GM21367 (cell line): Measurements from ENCODE around the gene TBC1D4.
A peak's percentile ranks its signal among the peaks of the same experiment; 100 is the strongest.
"Not testable (repeated sequence)": the region's sequence is repeated elsewhere in the genome, so short reads cannot be mapped to it uniquely, and the experiment has no call there.

Experiments used
- ATAC-seq: cut with Tn5 transposase; IDR thresholded peaks from one replicate; pipeline ENCODE4 v1.9.1; 2021; ENCODE audit not compliant: unreplicated experiment

Gene TBC1D4

DNA sequence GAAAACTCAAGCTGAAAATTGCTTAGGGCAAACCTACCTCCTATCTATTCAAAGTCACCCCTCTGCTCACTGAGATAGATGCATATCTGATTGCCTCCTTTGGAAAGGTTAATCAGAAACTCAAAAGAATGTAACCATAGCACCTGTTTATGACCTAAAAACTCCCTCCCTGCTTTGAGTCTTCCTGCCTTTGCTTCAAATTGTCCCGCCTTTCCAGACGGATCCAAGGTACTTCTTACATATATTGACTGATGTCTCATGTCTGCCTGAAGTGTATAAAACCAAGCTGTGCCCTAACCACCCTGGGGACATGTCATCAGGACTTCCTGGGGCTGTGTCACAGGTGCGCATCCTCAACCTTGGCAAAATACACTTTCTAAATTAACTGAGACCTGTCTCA is 118.6 kb downstream of the TBC1D4 start:
- no peak for ATAC-seq

DNA sequence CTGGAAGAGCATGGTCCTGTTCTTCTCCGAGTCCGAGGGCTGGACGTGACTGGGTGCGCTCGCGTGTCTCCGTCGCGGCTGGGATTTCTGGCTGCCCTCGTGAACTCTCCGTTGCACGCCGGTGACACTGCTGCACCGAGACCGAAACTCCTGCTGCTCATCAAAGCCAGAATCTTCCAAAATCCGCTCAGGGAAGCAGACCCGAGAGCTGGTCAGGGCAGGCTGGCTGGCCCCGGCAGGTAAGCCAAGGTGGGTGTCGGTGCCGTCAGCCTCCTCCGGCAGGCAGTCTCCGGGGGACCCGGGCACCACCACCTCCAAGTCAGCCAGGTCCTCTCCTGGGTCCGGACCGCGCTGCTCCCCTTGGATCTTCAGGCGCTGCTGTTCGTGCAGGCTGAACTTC is 119.9 kb downstream of the TBC1D4 start:
- ATAC-seq: no peak

DNA sequence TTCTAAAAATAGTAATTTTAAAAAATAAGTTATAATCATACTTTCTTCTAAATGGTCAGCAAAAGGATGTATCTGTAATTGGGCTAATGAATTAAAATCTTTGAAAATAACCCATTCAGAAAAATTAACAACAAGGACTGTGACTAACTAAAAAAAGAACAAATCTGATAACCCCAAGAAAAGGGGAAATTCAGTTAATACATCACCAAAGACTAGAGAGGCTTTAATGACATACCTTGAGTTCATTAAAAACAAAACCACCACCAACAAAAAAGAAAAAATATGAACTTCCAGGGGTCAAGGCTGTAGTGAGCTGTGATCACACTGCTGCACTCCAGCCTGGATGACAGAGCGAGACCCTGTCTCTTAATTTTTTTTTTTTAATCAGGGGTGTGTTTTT is 121.8 kb downstream of the TBC1D4 start:
- no peak for ATAC-seq

DNA sequence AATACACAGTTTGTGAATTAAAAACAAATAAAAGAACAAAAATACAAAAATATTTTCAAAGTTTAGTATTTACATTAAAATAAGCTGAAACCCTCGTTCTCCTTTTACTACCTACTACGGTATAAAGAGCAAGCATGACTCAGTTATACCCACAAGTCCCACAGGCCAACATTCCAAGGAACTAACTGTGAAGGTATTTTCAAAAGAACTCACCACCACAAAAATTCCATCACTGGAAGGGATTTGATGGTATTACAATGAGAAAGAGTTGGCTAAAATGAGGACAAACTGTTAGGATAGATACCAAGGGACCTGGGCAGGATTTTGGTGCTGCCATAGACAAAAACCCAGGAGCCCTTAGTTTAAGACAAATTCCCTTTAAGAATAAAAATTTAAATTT is 122.7 kb downstream of the TBC1D4 start:
- no peak for ATAC-seq

DNA sequence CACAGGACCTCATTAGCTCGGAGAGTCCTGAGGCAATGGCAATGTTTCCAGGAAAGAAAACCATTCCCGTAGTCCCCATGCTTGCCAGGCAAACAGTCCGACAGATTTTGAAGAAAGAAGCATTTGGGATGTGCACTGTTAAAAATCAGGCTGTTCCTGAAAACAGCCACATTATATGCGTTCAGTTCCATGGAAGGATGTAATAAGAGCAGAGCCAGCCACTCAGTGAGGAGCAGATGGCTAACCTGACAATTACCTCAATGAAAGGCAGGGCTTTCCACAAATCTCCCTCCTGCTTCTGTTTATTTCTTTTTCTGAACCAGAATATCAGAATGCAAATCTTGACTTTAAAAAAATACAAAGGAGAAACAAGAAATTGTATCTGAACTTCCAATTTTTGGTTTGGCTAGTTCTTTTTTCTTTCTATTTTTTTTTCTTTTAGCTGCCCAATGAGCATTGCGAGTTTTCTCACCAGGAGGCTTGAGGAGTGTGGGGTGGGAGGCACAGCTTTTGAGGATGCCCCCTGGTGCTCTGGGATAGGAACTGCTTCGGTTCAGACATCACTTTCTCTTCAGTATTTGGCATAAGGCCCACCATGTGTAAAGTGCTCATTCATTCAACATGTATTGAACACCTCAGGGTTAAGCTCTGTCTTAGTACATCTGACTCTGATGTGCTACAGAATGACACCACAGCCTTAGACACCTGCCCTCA is 124.2 kb downstream of the TBC1D4 start:
- peak; percentile 96 for ATAC-seq

DNA sequence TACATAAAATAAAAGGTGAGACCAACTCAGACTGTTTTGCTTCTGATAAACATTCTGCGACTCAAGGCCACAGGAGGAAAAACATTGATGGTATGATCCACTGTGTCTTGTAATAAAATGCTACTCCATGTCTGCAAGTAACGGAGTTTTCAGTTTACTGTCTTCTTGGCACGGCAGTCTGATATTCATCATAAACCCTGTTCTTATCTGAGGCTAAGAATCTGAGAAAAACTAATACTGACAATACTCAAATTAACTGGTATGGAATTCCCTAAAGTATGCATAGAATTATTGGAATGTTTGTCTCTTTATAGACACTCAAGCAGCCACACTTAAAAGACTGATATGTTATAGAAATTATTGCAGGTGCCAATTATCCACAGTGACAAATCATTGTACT is 125.5 kb downstream of the TBC1D4 start:
- ATAC-seq: no peak

DNA sequence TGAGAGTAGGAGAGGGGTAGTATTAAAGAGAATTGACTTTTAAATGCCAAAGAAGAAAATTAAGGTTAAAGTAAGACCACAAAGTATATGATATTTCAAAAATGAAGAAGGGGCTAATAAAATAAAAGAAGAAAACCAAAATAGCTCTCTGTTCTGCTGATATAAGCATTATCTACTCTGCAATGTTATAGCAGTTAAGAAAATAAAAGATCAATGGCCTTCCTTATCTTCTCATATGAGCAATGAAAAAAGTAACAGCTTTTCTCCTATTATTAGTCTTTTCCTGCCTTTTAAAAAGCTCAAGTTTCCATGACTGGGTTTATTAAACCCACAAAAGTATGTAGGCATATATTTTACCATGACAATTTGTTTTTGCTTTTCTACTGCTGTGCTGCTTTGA is 126.4 kb downstream of the TBC1D4 start:
- no peak for ATAC-seq

DNA sequence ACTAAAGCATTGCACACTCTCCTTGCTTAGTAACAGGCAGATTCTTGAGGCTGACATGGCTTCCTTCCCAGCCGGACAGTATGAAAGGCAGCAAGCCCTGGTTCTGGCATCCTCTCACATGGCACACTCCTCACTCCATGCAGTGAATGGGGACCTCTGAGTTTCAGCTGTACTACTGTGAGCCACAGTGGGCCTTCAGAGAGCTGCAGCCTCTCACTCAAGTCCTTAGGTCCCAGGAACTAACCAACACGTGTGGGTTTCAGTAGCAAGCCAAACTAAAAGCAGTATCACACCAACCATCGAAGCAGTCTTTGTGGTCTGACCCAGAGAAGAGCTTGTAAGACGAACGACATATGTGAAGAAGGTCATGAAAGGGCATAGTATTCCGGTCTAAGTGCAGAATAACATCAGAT is 128.2 kb downstream of the TBC1D4 start:
- peak; percentile 29 for ATAC-seq

DNA sequence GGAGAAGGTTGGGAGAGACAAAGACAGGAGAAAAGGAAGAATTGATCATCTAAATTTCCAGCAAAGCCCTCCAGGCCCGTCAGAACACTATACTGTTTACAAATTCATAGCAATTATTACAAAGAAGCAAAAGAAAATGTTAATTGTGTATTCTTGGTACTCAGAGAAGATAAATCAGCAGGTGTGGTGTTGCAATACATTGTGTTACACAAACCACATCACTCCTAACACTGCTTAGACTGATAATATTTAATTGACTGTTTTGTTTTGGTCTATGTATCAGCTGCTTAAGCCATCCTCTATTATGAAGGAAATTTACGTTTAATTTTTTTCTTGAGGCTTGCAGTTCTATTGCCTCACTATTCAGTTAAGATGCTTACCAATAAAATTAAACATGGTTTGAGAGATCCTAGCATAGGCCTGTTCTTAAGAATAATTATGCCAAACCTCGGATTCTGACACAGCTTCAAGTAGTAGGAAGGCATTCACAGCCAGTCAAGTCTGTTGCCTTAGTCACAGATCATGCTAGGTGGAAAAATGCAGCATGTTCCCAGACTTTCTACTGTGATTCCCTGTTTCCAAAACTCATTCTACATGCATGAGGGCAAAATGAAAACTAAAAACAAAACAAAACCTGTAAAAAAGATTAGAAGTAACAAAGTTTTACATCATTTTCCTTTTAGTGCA is 129.2 kb downstream of the TBC1D4 start:
- ATAC-seq: no peak

DNA sequence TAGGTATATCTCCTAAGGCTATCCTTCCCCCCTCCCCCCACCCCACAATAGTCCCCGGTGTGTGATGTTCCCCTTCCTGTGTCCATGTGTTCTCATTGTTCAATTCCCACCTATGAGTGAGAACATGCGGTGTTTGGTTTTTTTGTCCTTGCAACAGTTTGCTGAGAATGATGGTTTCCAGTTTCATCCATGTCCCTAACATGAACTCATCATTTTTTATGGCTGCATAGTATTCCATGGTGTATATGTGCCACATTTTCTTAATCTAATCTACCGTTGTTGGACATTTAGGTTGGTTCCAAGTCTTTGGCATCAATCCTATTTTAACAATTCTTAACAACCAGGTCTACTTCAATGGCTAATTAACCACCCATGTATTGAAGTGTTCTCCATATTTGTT is 130.4 kb downstream of the TBC1D4 start:
- ATAC-seq: not testable (repeated sequence)

DNA sequence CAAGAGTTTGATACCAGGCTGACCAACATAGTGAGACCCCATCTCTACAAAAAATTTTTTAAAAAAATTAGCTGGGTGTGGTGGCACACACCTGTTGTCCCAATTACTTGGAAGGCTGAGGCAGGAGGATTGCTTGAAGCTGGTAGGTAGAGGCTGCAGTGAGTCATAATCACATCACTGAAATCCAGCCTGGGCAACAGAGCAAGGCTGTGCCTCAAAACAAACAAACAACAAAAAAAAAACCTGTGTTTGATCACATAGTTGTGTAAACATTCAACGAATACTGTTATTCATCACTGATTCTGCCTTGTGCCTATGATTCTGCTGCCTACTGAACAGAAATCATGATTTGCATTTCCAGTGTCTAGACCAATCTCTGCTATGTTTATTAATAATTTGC is 134.0 kb downstream of the TBC1D4 start:
- no peak for ATAC-seq

DNA sequence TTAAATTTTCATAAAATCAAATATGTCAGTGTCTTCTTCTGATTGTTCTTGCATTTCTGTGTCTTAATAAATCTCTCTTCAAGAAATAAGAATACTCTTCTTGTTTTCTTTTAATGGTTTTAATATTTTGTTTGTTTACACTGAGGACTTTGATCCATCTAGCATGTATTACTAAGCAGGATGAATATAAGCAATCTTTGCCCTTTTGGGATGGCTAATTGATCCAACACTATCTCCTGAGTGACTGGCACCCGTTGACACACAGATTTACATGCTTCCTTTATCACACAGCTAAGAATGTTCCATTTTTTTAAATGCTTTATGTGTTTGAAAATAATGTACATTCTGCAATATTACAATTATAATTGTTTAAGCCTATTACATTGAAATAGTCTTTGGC is 134.5 kb downstream of the TBC1D4 start:
- ATAC-seq: no peak

DNA sequence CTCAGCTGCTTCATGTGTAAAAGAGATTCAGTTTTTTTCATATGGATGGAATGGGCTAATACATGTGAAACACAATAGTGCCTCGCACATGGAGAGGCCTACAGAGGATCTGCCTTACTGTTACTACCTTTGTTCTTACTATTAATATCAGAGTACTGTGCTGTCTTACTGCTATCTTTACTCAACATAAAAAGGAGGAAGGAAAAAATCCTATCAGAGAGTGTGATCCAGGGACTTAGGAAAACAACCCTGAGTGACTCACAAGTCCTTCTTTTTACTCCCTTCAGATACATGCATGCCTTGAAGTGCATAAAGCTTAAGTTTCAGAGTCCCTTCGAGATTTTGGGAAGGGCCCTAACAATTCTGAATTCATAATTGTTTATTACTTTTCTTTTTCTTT is 136.8 kb downstream of the TBC1D4 start:
- ATAC-seq: no peak

DNA sequence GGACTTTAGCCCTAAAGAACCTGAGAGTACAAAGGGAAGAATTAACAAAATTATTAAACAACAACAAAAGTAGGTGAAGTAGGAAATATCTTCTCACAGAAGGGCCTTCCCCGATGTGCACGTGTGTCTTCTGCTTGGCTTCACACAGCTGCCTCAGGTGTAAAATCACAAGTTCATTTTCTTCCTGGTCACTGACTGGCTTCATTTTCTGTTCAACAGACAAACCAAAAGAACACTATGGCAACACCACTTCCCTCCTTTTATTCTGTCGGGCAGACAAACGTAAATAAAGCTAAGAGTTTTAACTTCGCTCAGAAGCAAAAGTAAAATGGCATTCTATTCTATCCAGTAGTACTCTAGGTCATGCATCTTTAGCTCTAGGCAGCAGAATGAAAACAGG is 140.9 kb downstream of the TBC1D4 start:
- peak; percentile 75 for ATAC-seq

DNA sequence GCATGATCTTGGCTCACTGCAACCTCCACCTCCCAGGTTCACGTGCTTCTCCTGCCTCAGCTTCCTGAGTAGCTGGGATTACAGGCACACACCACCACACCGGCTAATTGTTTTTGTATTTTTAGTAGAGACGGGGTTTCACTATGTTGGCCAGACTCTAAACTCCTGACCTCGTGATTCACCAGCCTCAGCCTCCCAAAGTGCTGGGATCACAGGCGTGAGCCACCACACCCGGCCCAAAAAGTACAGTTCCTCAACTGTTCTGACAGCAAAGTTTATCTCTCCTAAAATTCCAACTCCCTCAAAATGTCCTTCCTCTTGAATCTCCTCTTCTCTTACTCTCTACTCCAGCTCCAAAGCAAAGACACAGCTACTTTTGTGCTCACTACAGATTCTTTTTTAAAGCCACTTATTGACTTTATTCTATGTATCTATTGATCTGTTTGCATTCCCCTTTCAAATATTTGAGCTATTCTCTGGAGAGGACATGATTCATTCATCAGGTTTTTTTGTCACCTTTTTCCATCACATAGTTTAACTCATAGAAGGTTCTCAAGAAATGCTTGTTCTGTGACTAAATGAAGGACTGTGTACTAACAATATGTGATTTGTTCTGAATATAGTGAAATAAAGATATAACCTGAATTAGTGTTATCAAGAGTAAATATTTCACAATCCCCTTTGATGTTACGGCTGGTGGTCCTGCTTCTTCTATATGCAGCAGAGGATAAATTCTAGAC is 142.2 kb downstream of the TBC1D4 start:
- ATAC-seq: no peak

DNA sequence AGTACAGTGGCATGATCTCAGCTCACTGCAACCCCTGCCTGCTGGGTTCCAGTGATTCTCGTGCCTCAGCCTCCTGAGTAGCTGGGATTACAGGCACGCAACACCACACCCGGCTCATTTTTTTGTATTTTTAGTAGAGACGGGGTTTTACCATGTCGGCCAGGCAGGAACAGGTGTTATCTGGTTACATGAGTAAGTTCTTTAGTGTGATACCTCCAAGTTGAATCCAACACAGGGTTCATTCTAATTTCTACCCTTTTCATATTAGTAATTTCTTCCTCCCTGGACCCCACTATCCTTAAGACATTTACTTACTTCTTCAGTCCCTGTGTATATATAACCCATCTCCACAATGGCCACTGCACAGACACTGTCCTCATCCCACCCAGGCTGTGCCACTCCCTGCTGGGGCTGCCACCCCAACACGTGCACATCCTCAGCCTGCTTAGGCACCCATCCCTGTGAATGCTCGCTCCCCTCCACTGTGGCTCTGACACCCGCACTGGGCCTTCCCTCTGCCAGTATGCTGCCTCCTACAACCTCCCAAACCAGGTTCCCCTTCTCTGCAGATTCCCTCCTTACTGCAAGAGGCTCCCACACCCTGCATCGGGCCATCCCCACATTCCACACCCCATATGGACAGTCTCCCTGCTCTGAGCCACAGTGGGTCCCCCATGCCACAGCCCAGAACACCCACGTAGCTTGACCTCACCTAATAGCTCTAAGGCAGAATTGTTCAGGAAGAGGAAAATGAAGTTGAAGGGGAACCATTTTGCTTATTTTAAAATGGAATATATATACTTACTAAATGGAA is 147.1 kb downstream of the TBC1D4 start:
- no peak for ATAC-seq

DNA sequence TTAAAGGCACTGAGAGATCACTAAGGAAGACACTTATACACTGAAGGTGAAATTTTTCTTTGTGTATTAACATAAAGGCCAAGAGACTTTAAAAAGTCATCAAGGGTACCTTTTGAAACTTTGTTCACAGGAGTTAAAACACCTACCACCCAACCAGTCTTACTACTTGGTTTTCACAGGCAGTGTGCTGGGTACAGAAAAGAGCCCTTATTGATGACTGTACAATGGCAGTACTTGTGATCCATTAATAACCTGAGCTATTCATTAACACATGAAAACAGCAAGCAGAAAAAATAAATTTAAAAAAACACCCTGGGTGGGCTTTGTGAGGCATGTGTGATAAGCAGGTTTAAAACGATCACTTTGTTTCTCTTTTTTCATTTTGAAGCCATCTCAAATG is 148.9 kb downstream of the TBC1D4 start:
- no peak for ATAC-seq

DNA sequence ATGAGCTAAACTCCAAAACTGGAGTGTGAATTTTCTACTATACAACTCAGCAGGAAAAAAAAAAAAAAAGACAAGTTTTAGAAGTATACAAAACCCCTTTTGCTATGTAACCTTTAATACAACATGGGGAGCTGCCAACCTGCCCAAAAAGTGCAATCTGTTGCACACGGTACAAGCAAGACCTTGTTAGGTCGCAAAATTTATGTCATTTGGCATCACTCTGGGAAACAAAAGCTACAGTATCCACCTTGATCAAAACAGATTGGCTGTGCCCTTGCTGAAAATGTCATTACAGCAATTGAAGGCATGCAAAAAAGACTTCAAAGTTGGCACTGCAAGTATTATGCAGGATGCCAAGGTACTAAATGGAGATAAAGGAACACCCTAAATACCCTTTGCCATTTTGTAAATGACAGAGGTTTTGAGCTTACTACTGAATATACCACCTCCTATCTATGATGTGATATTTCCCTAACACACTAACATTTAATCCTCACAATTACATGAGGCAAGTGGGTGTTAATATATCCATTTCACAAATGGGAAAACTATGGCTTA is 150.1 kb downstream of the TBC1D4 start:
- no peak for ATAC-seq

DNA sequence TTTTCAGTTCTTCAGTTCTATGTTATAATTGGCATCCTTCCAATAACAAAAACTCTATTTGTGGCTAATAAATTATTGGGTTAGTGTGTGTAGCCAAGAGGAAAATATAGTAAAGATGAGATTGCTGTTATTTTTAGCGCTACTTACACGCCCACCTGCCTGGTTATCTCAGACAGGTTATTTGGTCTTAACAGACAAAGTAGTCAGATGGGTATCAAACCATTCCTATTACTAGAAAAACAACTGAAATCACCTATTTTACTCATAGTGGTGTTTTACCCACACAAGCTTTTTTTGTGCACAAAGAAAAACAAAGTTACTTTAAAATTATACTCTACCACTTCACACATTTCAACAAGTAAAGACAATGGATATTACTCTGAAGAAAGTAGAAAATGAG is 151.2 kb downstream of the TBC1D4 start:
- ATAC-seq: no peak

DNA sequence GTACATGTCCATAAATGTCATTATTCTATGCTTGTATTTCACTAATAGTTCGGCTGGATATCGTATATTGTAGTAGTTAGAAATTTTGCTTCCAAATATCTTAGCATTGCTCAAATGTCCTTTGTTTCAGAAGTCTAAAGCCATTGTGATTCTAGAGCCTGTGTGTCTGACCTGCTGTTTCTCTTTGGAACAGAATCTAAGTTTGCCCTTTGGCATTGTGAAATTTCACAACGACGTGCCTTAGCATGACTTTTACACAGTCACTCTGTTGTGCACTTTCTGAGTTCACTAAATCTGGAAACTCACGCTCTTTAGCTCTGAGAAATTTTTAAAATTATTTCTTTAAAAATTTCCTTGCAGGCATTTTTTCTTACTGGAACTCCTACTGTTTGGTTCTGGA is 152.2 kb downstream of the TBC1D4 start:
- no peak for ATAC-seq

DNA sequence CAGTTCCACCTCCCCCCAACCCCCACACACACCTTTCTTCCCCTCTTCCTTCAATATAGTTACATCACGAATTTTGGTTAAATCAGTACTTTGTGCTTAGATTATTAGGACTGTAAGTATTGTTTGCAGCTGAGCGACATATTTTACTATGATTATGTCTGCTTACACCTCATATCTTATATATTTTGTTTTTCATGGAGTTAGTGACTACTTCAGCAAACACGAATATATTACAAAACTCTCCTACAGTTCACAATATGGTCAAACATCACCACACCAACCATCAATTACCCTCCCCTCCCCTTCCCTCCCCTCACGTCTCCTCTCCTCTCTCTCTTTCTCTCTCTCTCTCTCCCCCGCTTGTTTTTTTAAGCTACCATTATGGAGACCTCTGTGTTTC is 152.9 kb downstream of the TBC1D4 start:
- no peak for ATAC-seq
